Measurements from ENCODE around the gene AZIN2.
"Not testable (repeated sequence)": the region's sequence is repeated elsewhere in the genome, so short reads cannot be mapped to it uniquely, and the experiment has no call there.

Gene AZIN2

DNA sequence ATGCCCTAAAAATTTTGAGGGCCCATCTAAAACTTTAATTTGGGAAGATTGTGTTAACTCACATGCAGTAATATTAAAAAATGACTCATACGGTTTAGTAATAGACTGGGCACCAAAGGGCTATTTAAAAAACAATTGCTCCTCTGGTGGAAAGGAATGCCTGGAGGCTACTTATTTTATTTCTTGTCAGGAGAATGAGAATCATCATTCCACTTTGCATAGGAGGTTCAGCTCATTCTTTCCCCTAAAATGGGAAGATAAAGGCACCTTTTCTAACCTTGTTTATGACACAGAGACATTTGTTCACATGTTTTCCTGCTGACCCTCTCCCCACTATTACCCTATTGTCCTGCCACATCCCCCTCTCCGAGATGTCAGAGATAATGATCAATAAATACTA is 12.8 kb upstream of the AZIN2 start:
- H3K9me3 ChIP-seq (ENCODE audit: low read length); H3K4me1 ChIP-seq (ENCODE audit: insufficient read depth, low read length); H3K36me3 ChIP-seq (ENCODE audit: insufficient read depth, low read length); H3K4me3 ChIP-seq (ENCODE audit: low read length); H3K27me3 ChIP-seq (ENCODE audit: insufficient read depth, low read length); H2AFZ ChIP-seq (ENCODE audit: low read depth, low read length): not testable (repeated sequence)

DNA sequence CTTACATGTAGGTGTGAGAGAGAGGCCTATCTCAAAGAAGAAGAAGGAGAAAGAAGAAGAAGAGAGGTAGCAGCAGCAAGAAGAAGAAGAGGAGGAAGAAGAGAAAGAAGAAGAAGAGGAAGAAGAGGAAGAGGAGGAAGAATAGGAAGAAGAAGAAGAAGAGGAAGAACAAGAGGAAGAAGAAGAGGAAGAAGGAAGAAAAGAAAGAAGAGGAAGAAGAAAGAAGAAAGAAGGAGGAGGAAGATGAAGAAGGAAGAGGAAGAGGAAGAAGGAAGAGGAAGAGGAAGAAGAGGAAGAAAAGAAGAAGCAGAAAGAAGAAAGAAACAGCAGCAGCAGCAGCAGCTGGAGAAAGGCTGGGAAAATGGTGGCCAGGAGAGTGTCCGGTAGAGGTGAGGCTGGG is 10.3 kb upstream of the AZIN2 start:
- Histone ChIP-seq H3K4me1 (ENCODE audit: insufficient read depth, low read length) (no peaks in the 10 kb centered on the region), H3K36me3 (ENCODE audit: insufficient read depth, low read length) (no peaks in the 10 kb centered on the region), H3K27me3 (ENCODE audit: insufficient read depth, low read length) (peaks cover 2% of the 10 kb centered on the region), H3K9me3 (ENCODE audit: low read length) (no peaks in the 10 kb centered on the region), H3K4me3 (ENCODE audit: low read length) (no peak overlapping the region), H2AFZ (ENCODE audit: low read depth, low read length) (no peak overlapping the region)

DNA sequence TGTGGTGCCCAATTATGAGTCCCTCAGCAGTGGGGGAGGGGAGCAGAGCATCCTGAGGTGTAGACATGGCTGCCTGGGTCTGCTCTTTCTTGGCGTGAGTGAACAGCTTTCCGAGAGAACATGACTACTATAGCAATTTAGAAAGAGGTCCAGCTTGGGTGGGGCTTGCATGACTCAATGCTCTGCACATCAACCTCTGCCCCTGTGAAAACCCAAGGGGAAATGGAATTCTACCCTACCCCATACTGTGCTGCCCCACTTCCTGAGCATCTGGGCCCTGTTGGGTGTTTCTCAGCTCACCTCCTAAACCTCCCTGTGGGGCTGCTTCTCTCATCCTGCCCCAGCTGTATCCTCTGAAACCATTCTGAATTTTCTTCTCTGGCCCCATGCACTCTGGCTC is 8.2 kb upstream of the AZIN2 start:
- no peak overlapping the region for H2AFZ ChIP-seq (ENCODE audit: low read depth, low read length)
- no peaks in the 10 kb centered on the region for H3K36me3 ChIP-seq (ENCODE audit: insufficient read depth, low read length)
- no peak overlapping the region for H3K4me3 ChIP-seq (ENCODE audit: low read length)
- H3K27me3 ChIP-seq (ENCODE audit: insufficient read depth, low read length): peaks cover 2% of the 10 kb centered on the region
- H3K4me1 ChIP-seq (ENCODE audit: insufficient read depth, low read length): peaks cover under 1% of the 10 kb centered on the region
- H3K9me3 ChIP-seq (ENCODE audit: low read length): no peaks in the 10 kb centered on the region

DNA sequence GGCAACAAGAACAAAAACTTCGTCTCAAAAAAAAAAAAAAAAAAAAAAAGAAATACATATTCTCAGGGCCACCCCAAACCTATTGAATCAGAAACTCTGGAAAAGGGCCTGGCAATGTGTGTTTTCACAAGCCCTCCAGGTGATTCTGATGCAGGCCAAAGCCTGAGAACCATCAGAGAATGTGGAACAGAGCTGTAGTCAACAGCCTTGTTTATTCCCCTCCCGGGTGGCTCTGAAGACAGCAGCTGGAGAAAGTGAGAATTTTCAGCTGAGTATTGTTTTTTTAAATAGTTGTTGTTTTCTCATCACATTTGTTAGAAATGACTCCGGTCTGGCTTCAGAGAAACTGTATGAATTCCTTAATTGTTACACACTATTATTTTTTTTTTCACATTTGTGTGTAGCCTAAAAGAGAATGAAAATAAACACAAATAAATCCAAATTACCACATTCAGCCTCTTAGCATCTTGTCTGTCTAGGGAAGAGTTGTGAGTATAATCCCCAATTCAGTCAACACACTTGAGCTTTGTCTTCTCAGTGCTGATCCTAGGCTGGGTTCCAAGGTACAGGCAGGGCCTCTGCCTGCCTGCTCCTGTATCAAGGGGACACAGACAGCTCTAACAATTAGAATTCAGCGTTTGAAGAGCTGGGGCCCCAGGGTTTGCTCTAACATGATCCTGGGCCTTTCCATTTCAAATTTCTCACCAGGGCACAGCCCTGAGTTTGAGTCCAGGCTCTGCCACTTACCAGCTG is 6.6 kb upstream of the AZIN2 start:
- Histone ChIP-seq H3K36me3 (ENCODE audit: insufficient read depth, low read length) (no peaks in the 10 kb centered on the region), H3K9me3 (ENCODE audit: low read length) (no peaks in the 10 kb centered on the region), H2AFZ (ENCODE audit: low read depth, low read length) (no peak overlapping the region), H3K4me1 (ENCODE audit: insufficient read depth, low read length) (peaks cover 8% of the 10 kb centered on the region), H3K27me3 (ENCODE audit: insufficient read depth, low read length) (peaks cover 2% of the 10 kb centered on the region), H3K4me3 (ENCODE audit: low read length) (no peak overlapping the region)

DNA sequence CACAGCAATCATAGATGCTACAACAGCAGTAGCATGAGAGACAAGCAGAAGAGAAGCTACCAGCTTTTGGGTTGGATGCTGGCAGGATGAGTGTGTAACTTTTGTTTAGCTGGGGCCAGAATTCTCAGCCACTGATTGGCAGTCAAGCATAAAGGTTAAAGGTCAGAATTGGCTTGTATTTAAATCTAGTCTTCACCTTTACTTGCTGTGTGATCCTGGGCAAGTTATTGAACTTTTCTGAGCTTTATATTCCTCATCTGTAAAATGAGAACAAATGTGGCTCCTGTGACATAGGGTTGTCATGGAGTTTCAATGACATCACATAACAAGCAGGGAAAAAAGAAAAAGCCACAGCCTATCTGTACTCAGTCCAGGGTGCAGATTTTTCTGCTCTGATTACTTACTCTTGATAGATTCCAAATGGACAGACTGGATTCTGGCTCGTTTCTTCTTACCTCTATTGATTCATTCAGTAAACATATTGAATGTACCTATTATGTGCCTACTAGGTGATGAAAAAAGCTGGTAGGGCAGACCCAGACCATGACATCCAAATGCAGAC is 2.8 kb upstream of the AZIN2 start:
- no peaks in the 10 kb centered on the region for H3K36me3 ChIP-seq (ENCODE audit: insufficient read depth, low read length)
- no peaks in the 10 kb centered on the region for H3K27me3 ChIP-seq (ENCODE audit: insufficient read depth, low read length)
- no peak overlapping the region for H3K4me3 ChIP-seq (ENCODE audit: low read length)
- H3K9me3 ChIP-seq (ENCODE audit: low read length): no peaks in the 10 kb centered on the region
- peaks cover 20% of the 10 kb centered on the region for H3K4me1 ChIP-seq (ENCODE audit: insufficient read depth, low read length)
- no peak overlapping the region for H2AFZ ChIP-seq (ENCODE audit: low read depth, low read length)

DNA sequence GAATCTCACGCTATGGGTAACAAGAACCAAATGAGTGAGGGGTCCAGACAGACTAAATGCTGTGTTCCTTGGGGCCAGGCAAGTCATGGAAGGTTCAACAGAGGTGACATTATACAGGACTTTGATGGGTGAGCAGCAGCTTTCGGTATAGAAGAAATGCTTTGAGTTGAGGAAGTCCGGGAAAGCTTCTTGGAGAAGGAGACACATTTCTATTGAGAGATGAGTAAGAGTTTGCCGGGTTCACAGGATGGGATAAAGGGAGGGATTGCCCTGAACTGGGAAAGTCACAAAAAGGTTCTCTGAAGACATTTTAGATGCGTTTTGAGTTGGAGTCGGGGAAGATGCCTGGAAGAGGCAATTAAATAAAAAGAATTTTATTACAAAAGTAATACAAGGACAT is 580 bp upstream of the AZIN2 start:
- H3K9me3 ChIP-seq (ENCODE audit: low read length): no peaks in the 10 kb centered on the region
- H2AFZ ChIP-seq (ENCODE audit: low read depth, low read length): peak overlapping the region; percentile 47
- no peaks in the 10 kb centered on the region for H3K27me3 ChIP-seq (ENCODE audit: insufficient read depth, low read length)
- H3K4me1 ChIP-seq (ENCODE audit: insufficient read depth, low read length): peaks cover 20% of the 10 kb centered on the region
- peak overlapping the region; percentile 66 for H3K4me3 ChIP-seq (ENCODE audit: low read length)
- H3K36me3 ChIP-seq (ENCODE audit: insufficient read depth, low read length): no peaks in the 10 kb centered on the region

DNA sequence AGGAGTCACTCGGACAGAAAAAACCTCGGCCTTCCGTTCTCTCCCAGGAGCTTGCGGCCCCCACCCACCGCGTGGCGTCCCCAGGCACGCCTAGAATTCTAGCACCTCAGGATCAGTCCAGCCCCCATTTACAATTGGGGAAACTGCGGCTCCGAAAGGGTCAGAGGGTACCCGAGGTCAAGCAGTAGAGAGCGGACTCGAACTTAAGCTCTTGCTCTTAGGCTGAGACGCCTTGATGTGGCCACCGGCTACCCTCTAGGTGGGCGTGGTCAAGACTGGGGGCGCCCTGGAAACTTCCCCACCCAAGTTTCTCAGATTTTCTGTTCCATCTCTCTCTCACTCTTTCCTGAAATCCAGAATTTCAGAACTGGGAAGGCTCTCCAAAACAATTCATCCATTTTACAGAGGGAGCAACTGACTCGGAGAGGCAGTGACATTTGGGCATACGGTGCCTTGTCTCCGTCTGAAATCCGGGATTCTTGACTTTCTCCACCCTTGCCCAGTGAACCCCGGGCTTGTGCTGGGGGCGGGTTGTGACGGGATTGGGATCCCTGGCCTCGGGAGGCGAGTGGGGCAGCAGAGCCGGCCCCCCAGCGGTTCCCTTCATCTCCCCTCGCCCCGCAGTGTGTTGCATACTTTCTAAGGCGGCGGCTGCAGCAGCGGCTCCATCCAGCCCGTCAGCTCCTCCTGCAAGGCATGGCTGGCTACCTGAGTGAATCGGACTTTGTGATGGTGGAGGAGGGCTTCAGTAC is 777 bp downstream of the AZIN2 start:
- H2AFZ ChIP-seq (ENCODE audit: low read depth, low read length): peak overlapping the region; percentile 24
- no peaks in the 10 kb centered on the region for H3K9me3 ChIP-seq (ENCODE audit: low read length)
- H3K4me3 ChIP-seq (ENCODE audit: low read length): peak overlapping the region; percentile 66
- H3K27me3 ChIP-seq (ENCODE audit: insufficient read depth, low read length): no peaks in the 10 kb centered on the region
- H3K4me1 ChIP-seq (ENCODE audit: insufficient read depth, low read length): peaks cover 20% of the 10 kb centered on the region
- H3K36me3 ChIP-seq (ENCODE audit: insufficient read depth, low read length): no peaks in the 10 kb centered on the region

DNA sequence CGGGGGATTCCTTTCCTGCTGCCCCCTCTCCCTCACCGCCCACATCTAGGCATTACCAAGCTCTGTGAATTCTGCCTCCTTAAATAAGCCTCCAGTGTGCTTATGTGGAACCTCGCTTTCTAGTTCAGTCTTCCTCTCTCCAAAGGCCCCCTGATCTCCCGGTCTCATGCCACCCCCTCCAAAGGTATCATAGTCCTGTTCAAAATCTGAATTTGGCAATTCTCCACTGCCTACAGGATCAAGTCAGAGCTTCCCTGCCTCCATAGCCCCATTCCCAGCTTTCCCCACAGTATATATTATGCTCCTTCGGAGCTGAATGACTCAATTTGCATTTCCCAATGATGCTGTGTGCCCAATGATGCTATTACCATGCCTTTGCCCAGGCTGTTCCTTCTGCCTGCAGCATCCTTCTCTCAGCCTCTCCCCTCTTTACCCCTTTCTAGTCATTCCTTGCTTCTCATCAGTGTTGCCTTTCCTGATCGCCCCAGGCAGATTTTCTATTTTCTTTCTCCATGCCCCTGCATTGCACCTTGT is 1.7 kb downstream of the AZIN2 start:
- no peak overlapping the region for H3K4me3 ChIP-seq (ENCODE audit: low read length)
- H3K9me3 ChIP-seq (ENCODE audit: low read length): no peaks in the 10 kb centered on the region
- H3K4me1 ChIP-seq (ENCODE audit: insufficient read depth, low read length): peaks cover 20% of the 10 kb centered on the region
- H3K36me3 ChIP-seq (ENCODE audit: insufficient read depth, low read length): no peaks in the 10 kb centered on the region
- H3K27me3 ChIP-seq (ENCODE audit: insufficient read depth, low read length): no peaks in the 10 kb centered on the region
- H2AFZ ChIP-seq (ENCODE audit: low read depth, low read length): no peak overlapping the region

DNA sequence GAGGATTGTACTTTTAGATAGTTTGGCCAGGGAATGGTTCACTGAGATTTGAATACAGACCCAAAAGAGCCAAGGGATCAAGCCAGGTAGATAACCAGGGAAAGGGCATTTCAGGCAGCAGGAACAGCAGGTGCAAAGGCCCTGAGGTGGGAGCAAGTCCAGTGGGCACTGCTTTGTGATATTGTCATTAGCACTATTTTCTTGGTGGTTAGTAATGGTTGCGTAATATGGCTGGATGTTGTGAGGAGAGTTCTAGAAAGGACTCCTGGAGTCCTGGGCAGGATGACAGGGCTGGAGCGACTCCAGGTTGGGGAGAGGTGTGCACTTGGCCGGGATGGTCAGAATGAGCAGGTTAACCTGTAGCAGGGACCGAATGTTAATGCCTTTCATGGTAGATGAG is 4.4 kb downstream of the AZIN2 start:
- Histone ChIP-seq H3K36me3 (ENCODE audit: insufficient read depth, low read length) (no peaks in the 10 kb centered on the region), H3K9me3 (ENCODE audit: low read length) (no peaks in the 10 kb centered on the region), H3K4me3 (ENCODE audit: low read length) (no peak overlapping the region), H2AFZ (ENCODE audit: low read depth, low read length) (no peak overlapping the region), H3K27me3 (ENCODE audit: insufficient read depth, low read length) (no peaks in the 10 kb centered on the region), H3K4me1 (ENCODE audit: insufficient read depth, low read length) (peaks cover 10% of the 10 kb centered on the region)

DNA sequence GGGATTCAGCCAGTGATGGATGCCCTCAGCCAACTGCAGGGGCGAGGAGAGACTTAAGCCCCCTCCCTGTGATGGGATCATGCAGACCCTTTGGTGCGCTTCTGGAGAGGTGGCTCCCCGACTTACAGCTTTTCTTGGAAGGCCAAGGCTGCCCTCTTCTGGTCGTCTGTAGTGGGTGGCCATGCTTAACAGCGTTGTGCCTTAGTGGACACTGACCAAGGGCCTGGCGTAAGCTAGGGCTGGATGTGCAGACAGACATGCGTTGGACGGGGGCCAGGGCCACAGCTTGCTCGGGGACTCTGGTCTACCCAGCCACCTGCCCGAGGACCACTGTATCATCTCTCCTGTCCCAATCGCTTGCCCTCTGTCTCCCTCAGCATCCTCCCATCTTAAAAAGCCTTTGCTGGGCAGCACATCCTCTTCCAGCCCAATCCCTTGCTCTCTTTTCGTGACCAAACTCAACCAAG is 5.5 kb downstream of the AZIN2 start:
- H3K4me3 ChIP-seq (ENCODE audit: low read length): no peak overlapping the region
- H3K27me3 ChIP-seq (ENCODE audit: insufficient read depth, low read length): no peaks in the 10 kb centered on the region
- no peaks in the 10 kb centered on the region for H3K9me3 ChIP-seq (ENCODE audit: low read length)
- H2AFZ ChIP-seq (ENCODE audit: low read depth, low read length): no peak overlapping the region
- no peaks in the 10 kb centered on the region for H3K36me3 ChIP-seq (ENCODE audit: insufficient read depth, low read length)
- H3K4me1 ChIP-seq (ENCODE audit: insufficient read depth, low read length): peaks cover 5% of the 10 kb centered on the region

DNA sequence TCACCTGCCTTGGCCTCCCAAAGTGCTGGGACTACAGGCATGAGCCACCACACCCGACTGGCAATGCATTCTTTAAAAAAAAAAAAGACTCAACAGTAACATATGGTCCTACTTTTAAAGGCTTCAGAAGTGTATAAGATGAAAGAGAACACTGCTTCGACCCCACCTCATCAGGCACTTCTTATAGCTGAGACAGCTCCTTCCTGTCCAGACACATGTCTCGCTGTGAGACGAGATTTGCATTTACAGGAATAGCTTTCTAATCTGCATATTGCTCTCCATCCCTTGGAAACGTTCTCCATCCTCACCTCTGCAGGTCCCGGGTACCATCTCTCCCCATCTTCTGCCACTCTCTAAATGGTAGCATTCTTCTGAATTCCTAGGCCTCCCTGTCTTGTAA is 6.7 kb downstream of the AZIN2 start:
- H3K9me3 ChIP-seq (ENCODE audit: low read length): no peaks in the 10 kb centered on the region
- H3K4me3 ChIP-seq (ENCODE audit: low read length): no peak overlapping the region
- H2AFZ ChIP-seq (ENCODE audit: low read depth, low read length): no peak overlapping the region
- no peaks in the 10 kb centered on the region for H3K4me1 ChIP-seq (ENCODE audit: insufficient read depth, low read length)
- H3K27me3 ChIP-seq (ENCODE audit: insufficient read depth, low read length): no peaks in the 10 kb centered on the region
- no peaks in the 10 kb centered on the region for H3K36me3 ChIP-seq (ENCODE audit: insufficient read depth, low read length)

DNA sequence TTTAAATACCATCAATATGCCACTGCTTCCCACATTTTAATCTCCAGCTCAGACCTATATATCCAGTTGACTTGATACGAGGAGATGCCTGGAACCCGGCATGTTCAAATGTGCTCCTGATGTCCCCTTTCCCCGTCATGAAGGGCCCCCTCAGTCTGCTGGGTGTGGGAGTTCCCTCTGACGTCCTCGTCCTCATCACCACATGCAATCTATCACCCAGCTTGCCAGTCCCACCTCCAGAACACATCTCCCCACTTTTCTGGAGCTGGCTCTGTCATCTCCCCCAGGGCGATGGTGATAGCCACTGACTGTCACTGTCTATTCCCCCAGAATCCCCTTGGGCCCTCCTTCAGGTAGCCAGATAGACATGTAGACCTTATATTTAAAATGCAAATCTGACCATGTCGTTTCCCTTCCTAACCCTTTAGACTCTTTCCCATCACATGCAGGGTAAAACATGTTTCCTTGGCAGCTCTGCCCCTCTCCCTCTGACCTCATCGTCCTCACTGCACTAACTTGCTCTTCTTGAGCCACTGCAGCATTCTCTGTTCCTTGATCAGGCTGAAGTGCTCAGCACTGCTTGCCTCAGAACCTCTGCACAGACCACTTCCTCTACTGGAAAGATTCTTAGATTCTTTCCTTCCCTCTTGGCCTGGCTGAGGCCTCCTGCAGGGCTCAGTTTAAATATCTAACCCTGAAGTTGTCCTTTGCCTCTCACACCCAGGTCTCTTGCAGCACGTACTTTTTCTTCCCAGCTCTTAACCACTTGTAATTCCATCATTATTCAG is 7.4 kb downstream of the AZIN2 start:
- no peaks in the 10 kb centered on the region for H3K9me3 ChIP-seq (ENCODE audit: low read length)
- H3K4me3 ChIP-seq (ENCODE audit: low read length): no peak overlapping the region
- H3K36me3 ChIP-seq (ENCODE audit: insufficient read depth, low read length): no peaks in the 10 kb centered on the region
- no peaks in the 10 kb centered on the region for H3K4me1 ChIP-seq (ENCODE audit: insufficient read depth, low read length)
- H3K27me3 ChIP-seq (ENCODE audit: insufficient read depth, low read length): no peaks in the 10 kb centered on the region
- H2AFZ ChIP-seq (ENCODE audit: low read depth, low read length): no peak overlapping the region

DNA sequence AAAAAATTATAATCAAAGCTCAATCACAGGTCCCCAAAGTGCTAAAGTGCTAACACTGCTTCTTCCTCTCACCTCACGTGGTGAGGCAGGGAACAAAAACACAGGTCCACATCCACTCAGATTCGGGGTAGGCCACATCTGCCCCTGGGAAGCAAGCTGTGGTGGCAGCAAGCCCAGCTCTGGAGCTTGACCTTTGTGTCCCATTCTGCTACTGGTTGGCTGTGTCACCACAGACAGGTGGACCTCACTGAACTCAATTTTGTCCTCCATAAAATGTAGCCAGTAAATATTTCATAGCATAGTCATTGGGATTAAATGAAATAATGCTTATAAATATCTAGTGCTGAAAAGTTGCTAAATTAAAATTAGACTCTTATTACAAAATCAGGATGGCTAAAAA is 8.5 kb downstream of the AZIN2 start:
- H2AFZ ChIP-seq (ENCODE audit: low read depth, low read length): no peak overlapping the region
- H3K4me1 ChIP-seq (ENCODE audit: insufficient read depth, low read length): no peaks in the 10 kb centered on the region
- no peaks in the 10 kb centered on the region for H3K9me3 ChIP-seq (ENCODE audit: low read length)
- no peaks in the 10 kb centered on the region for H3K36me3 ChIP-seq (ENCODE audit: insufficient read depth, low read length)
- H3K27me3 ChIP-seq (ENCODE audit: insufficient read depth, low read length): no peaks in the 10 kb centered on the region
- H3K4me3 ChIP-seq (ENCODE audit: low read length): no peak overlapping the region
